HepG2 (cell line): ENCODE measurements around the gene SCARB2. TPM values are rescaled to one million over a fixed set of nuclear protein-coding genes. Genes with fewer than 3 reads are reported as not detected.
A peak's percentile ranks its signal among the peaks of the same experiment; 100 is the strongest.

Experiments
- CREB1 ChIP-seq, 2 experiments: fragments of 450-650 bp in 1 of 2; IDR thresholded peaks; 2 replicates each; pipeline ENCODE4 v1.6.1; 2016 to 2017; ENCODE audit warnings: control low read depth in 1 of 2, mild to moderate bottlenecking in 1 of 2, missing compliant biosample characterization in 1 of 2, missing genetic modification characterization in 1 of 2
- FOXA3 ChIP-seq: IDR thresholded peaks from 2 replicates; pipeline ENCODE4 v1.6.1; 2016; ENCODE audit warnings: missing genetic modification reagents, missing compliant biosample characterization
- MIER3 ChIP-seq: IDR thresholded peaks from 2 replicates; pipeline ENCODE4 v1.6.1; 2016; ENCODE audit warnings: missing compliant biosample characterization, borderline replicate concordance
- RERE ChIP-seq: IDR thresholded peaks from 2 replicates; pipeline ENCODE4 v1.6.1; 2016; ENCODE audit warnings: low read depth, missing genetic modification reagents, missing compliant biosample characterization
- RXRB ChIP-seq: IDR thresholded peaks from 2 replicates; pipeline ENCODE4 v1.6.1; 2016; ENCODE audit warnings: borderline replicate concordance, missing genetic modification reagents, missing compliant biosample characterization
- ZBTB43 ChIP-seq: sonication (generic); formaldehyde crosslinking; conservative IDR thresholded peaks from 2 replicates; pipeline ENCODE4 v1.4.0; 2020; ENCODE audit warnings: missing genetic modification reagents
- polyA plus RNA-seq, 8 experiments: library from polyadenylated mRNA; depleted of rRNA in 3 of 8; stranded (reverse) in 7 of 8; unstranded in 1 of 8; fragments of >200 nt; fragmentation: Illumina TruSeq in 4 of 8; extraction: Trizol in 4 of 8; gene quantifications; 2 replicates each; pipeline versions ENCODE4 v1.2.1 to v1.2.3, GENCODE V29; 2011 to 2016; ENCODE audit warnings: low read depth in 4 of 8, missing spikeins in 1 of 8, mixed read lengths in 1 of 8; ENCODE audit not compliant: insufficient read depth in 1 of 8
- total RNA-seq, 5 experiments: library from RNA; depleted of rRNA; stranded (reverse); fragments of >200 nt; fragmentation: Illumina TruSeq; extraction: Trizol; gene quantifications; 2 replicates each; pipeline ENCODE4 v1.2.3, GENCODE V29; 2016; ENCODE audit warnings: low read depth in 1 of 5
- TF ChIP-seq, protein P1 (sequence below): sonication (generic); formaldehyde crosslinking; IDR thresholded peaks from 2 replicates; pipeline ENCODE4 v1.4.0; 2020; ENCODE audit warnings: missing genetic modification reagents, borderline replicate concordance
- TF ChIP-seq, protein P2 (sequence below): sonication (generic); formaldehyde crosslinking; IDR thresholded peaks from 2 replicates; pipeline ENCODE4 v1.4.0; 2020; ENCODE audit warnings: low read depth, mild to moderate bottlenecking, missing genetic modification reagents
- TF ChIP-seq, protein P3 (sequence below): IDR thresholded peaks from 2 replicates; pipeline ENCODE4 v1.6.1; 2016; ENCODE audit warnings: low read depth, control low read depth

Gene SCARB2
- total and polyA plus RNA-seq, 2 of the 13 experiments (the other 11 are each of a cell fraction or from before 2014, with no cell fraction given): 40.6 to 43.4 TPM

GRCh38 chr4:76219299-76220055 lies 5.9 kb upstream of the SCARB2 start (continued):
- TF ChIP-seq FOXA3 (CRISPR knock-in tag) (peak; percentile 93), ZBTB43 (CRISPR knock-in tag) (no peak), CREB1 (IDR thresholded peaks at IDR 0.05) (no peak), CREB1 (CRISPR knock-in tag; IDR thresholded peaks at IDR 0.05) (peak; percentile 28; the same call in 1 of the 2 replicates), RERE (CRISPR knock-in tag) (peak; percentile 50; the same call in 1 of the 2 replicates), RXRB (CRISPR knock-in tag) (peak; percentile 68; the same call in 1 of the 2 replicates), MIER3 (0 out of 2 replicates have a peak, but pooled peaks have one; percentile 37)
- TF ChIP-seq, protein P1, sequence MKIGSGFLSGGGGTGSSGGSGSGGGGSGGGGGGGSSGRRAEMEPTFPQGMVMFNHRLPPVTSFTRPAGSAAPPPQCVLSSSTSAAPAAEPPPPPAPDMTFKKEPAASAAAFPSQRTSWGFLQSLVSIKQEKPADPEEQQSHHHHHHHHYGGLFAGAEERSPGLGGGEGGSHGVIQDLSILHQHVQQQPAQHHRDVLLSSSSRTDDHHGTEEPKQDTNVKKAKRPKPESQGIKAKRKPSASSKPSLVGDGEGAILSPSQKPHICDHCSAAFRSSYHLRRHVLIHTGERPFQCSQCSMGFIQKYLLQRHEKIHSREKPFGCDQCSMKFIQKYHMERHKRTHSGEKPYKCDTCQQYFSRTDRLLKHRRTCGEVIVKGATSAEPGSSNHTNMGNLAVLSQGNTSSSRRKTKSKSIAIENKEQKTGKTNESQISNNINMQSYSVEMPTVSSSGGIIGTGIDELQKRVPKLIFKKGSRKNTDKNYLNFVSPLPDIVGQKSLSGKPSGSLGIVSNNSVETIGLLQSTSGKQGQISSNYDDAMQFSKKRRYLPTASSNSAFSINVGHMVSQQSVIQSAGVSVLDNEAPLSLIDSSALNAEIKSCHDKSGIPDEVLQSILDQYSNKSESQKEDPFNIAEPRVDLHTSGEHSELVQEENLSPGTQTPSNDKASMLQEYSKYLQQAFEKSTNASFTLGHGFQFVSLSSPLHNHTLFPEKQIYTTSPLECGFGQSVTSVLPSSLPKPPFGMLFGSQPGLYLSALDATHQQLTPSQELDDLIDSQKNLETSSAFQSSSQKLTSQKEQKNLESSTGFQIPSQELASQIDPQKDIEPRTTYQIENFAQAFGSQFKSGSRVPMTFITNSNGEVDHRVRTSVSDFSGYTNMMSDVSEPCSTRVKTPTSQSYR (CRISPR knock-in tag): peak; percentile 14; the same call in 1 of the 2 replicates
- TF ChIP-seq, protein P2, sequence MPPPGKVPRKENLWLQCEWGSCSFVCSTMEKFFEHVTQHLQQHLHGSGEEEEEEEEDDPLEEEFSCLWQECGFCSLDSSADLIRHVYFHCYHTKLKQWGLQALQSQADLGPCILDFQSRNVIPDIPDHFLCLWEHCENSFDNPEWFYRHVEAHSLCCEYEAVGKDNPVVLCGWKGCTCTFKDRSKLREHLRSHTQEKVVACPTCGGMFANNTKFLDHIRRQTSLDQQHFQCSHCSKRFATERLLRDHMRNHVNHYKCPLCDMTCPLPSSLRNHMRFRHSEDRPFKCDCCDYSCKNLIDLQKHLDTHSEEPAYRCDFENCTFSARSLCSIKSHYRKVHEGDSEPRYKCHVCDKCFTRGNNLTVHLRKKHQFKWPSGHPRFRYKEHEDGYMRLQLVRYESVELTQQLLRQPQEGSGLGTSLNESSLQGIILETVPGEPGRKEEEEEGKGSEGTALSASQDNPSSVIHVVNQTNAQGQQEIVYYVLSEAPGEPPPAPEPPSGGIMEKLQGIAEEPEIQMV: no peak
- TF ChIP-seq, protein P3, sequence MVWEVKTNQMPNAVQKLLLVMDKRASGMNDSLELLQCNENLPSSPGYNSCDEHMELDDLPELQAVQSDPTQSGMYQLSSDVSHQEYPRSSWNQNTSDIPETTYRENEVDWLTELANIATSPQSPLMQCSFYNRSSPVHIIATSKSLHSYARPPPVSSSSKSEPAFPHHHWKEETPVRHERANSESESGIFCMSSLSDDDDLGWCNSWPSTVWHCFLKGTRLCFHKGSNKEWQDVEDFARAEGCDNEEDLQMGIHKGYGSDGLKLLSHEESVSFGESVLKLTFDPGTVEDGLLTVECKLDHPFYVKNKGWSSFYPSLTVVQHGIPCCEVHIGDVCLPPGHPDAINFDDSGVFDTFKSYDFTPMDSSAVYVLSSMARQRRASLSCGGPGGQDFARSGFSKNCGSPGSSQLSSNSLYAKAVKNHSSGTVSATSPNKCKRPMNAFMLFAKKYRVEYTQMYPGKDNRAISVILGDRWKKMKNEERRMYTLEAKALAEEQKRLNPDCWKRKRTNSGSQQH (CRISPR knock-in tag): no peak
